Activated gamma-delta T cell treated with Interleukin-2 at 50 U/mL for 16 hours (primary cell): ENCODE data around the gene FOXD4.
"Not testable (repeated sequence)": the region's sequence is repeated elsewhere in the genome, so short reads cannot be mapped to it uniquely, and the experiment has no call there.

ENCODE experiments used
- DNase-seq: peaks from one replicate; pipeline ENCODE4 v3.0.0-alpha.2; 2020

The FOXD4 gene

GRCh38 chr9:117995-118467 lies at the start of gene FOXD4:
TSS of gene FOXD4 (minus strand) at chr9:118417. CDS start at chr9:118119, 298 bp downstream.
- DNase-seq = not testable (repeated sequence)

GRCh38 chr9:159871-160270 lies 41.7 kb upstream of the FOXD4 start:
- DNase-seq = not testable (repeated sequence)

- DNase-seq = not testable (repeated sequence)
Observed at GRCh38 chr9:151173-151572, 33.0 kb upstream of the FOXD4 start.

- DNase-seq = not testable (repeated sequence)
Observed at GRCh38 chr9:139880-140279, 21.7 kb upstream of the FOXD4 start.

- DNase-seq = not testable (repeated sequence)
Observed at GRCh38 chr9:117144-117994, 848 bp downstream of the FOXD4 start.

GRCh38 chr9:116239-117077 lies 1.8 kb downstream of the FOXD4 start:
- not testable (repeated sequence) for DNase-seq

GRCh38 chr9:115118-115451 lies 3.1 kb downstream of the FOXD4 start:
- not testable (repeated sequence) for DNase-seq

- DNase-seq = not testable (repeated sequence)
Observed at GRCh38 chr9:114267-115117, 3.7 kb downstream of the FOXD4 start.

- not testable (repeated sequence) for DNase-seq
Observed at GRCh38 chr9:113468-114266, 4.5 kb downstream of the FOXD4 start.

GRCh38 chr9:112589-113467 lies 5.4 kb downstream of the FOXD4 start:
- not testable (repeated sequence) for DNase-seq

GRCh38 chr9:110672-111071 lies 7.5 kb downstream of the FOXD4 start:
- DNase-seq = not testable (repeated sequence)

GRCh38 chr9:109540-109939 lies 8.7 kb downstream of the FOXD4 start:
- not testable (repeated sequence) for DNase-seq

GRCh38 chr9:108742-109495 lies 9.3 kb downstream of the FOXD4 start:
- DNase-seq = not testable (repeated sequence)

GRCh38 chr9:105991-106390 lies 12.2 kb downstream of the FOXD4 start:
- not testable (repeated sequence) for DNase-seq

GRCh38 chr9:100430-100829 lies 17.8 kb downstream of the FOXD4 start:
- not testable (repeated sequence) for DNase-seq

GRCh38 chr9:99867-100266 lies 18.4 kb downstream of the FOXD4 start:
- DNase-seq = not testable (repeated sequence)

- not testable (repeated sequence) for DNase-seq
Observed at GRCh38 chr9:98775-99174, 19.4 kb downstream of the FOXD4 start.

GRCh38 chr9:94992-95391 lies 23.2 kb downstream of the FOXD4 start:
- not testable (repeated sequence) for DNase-seq

- not testable (repeated sequence) for DNase-seq
Observed at GRCh38 chr9:94323-94722, 23.9 kb downstream of the FOXD4 start.

- DNase-seq = not testable (repeated sequence)
Observed at GRCh38 chr9:93909-94308, 24.3 kb downstream of the FOXD4 start.
